ENCODE measurements around the gene NAT9. TPM values are rescaled to one million over a fixed set of nuclear protein-coding genes. Genes with fewer than 3 reads are reported as not detected.
A peak's percentile ranks its signal among the peaks of the same experiment; 100 is the strongest.

Gene NAT9
- total RNA-seq, 1 experiment from 2014 or later = 63.5 TPM

GRCh38 chr17:74745548-74746177 is 30.5 kb downstream of the NAT9 start:
- Histone ChIP-seq H2BK15ac (ENCODE audit: low read depth, low read length) (no peak overlapping the region), H3K79me1 (ENCODE audit: insufficient read depth, low read depth, low read length, poor library complexity, severe bottlenecking) (no peaks in the 10 kb centered on the region), H3K18ac (ENCODE audit: insufficient read length, low read depth, low read length) (no peak overlapping the region), H3K56ac (ENCODE audit: insufficient read length, low read depth, low read length) (no peak overlapping the region), H3K23me2 (ENCODE audit: insufficient read length, low read depth, low read length, poor library complexity, severe bottlenecking) (peaks cover 9% of the 10 kb centered on the region), H2AK5ac (ENCODE audit: insufficient read length, low read length) (no peak overlapping the region), H3K4ac (ENCODE audit: low read depth, low read length) (no peak overlapping the region), H3K27me3 (ENCODE audit: insufficient read depth, low read length) (no peaks in the 10 kb centered on the region), H4K91ac (ENCODE audit: insufficient read length, low read depth, low read length) (no peak overlapping the region), H3K9ac (ENCODE audit: extremely low read depth, insufficient read length, low read length) (no peak overlapping the region), H3T11ph (ENCODE audit: low read length) (no peak overlapping the region), H3K27ac (ENCODE audit: insufficient read length, low read depth, low read length) (no peak overlapping the region), H2BK5ac (ENCODE audit: insufficient read length, low read length) (no peak overlapping the region), H4K8ac (replicated peaks; ENCODE audit: insufficient read length, low read depth, low read length) (no peak overlapping the region), H2BK120ac (ENCODE audit: low read depth, low read length, poor library complexity, severe bottlenecking) (no peak overlapping the region), H4K5ac (ENCODE audit: insufficient read length, low read depth, low read length) (no peak overlapping the region), H3K23ac (ENCODE audit: insufficient read length, low read depth, low read length) (no peak overlapping the region), H2BK12ac (ENCODE audit: insufficient read length, low read depth, low read length) (no peak overlapping the region), H3K4me1 (ENCODE audit: insufficient read depth, low read length) (peaks cover 15% of the 10 kb centered on the region), H3K4me2 (ENCODE audit: insufficient read depth, insufficient read length, low read length) (peak overlapping the region; percentile 56), H3K14ac (ENCODE audit: insufficient read depth, low read length) (no peak overlapping the region), H3K9me3 (ENCODE audit: control insufficient read depth, low read depth, low read length) (no peaks in the 10 kb centered on the region), H2BK20ac (ENCODE audit: low read depth, low read length, poor library complexity, severe bottlenecking) (no peak overlapping the region), H2AFZ (ENCODE audit: low read length) (no peak overlapping the region), H3K79me2 (ENCODE audit: insufficient read depth, low read length) (peaks cover 6% of the 10 kb centered on the region; the same call in 1 of the 2 replicates), H4K20me1 (ENCODE audit: control insufficient read depth, insufficient read depth, insufficient read length) (no peaks in the 10 kb centered on the region)
- DNase-seq = peak; percentile 27
- no CpG with 5 or more reads among the region's 8 CpGs for WGBS (ENCODE audit: extremely low coverage, insufficient read length, low lambda C conversion rate)
- Mint-ChIP-seq H3K9me3 (no peaks in the 10 kb centered on the region), H3K4me1 (peaks cover 40% of the 10 kb centered on the region in 2 experiments), H3K27ac (no peak overlapping the region; a peak in 1 of 7 replicates), H3K4me3 (no peak overlapping the region; a peak in 1 of 5 replicates), H3K36me3 (ENCODE audit: insufficient read depth in 1 of 3, low read depth in 3 of 3) (peaks cover 0 to 8% (median under 1%) of the 10 kb centered on the region in 3 experiments; a peak in 3 of 7 replicates), H3K27me3 (ENCODE audit: low read depth) (peaks cover 11% of the 10 kb centered on the region)
- TF ChIP-seq CTCF (conservative IDR thresholded peaks at IDR 0.05) = no peak
